ENCODE data around the gene SYT5. TPM values are rescaled to one million over a fixed set of nuclear protein-coding genes. Genes with fewer than 3 reads are reported as not detected.

The SYT5 gene
- polyA plus RNA-seq, 1 donor (not counting 4 experiments of a cell fraction or from before 2014, with no cell fraction given), result 0.33 TPM

GRCh38 chr19:55171440-55171839 lies 8.6 kb downstream of the SYT5 start:
- Histone ChIP-seq H3K4me3 (ENCODE audit: control insufficient read depth in 2 of 3, extremely low read depth in 1 of 3, insufficient read depth in 2 of 3, low read depth in 1 of 3, low read length in 3 of 3) (no peak overlapping the region), H3K36me3 (ENCODE audit: control insufficient read depth in 2 of 2, extremely low read depth in 1 of 2, insufficient read depth in 2 of 2, low read length in 2 of 2) (peaks cover 0 to 2% of the 10 kb centered on the region in 2 experiments), H3K9ac (ENCODE audit: control insufficient read depth, extremely low read depth, insufficient read depth, low read length) (no peak overlapping the region), H3K79me2 (ENCODE audit: control insufficient read depth, insufficient read depth, low read length) (no peaks in the 10 kb centered on the region), H3K9me3 (ENCODE audit: control insufficient read depth, low read depth, low read length) (no peaks in the 10 kb centered on the region), H3K4me2 (ENCODE audit: control insufficient read depth, extremely low read depth, insufficient read depth, low read depth, low read length) (no peak overlapping the region), H3K27me3 (ENCODE audit: control insufficient read depth, extremely low read depth, insufficient read depth, low read length) (no peaks in the 10 kb centered on the region), H2AFZ (ENCODE audit: control insufficient read depth, low read length) (no peak overlapping the region), H3K4me1 (ENCODE audit: control insufficient read depth, extremely low read depth, insufficient read depth, low read length) (peaks cover 10% of the 10 kb centered on the region), H4K20me1 (ENCODE audit: control insufficient read depth, extremely low read depth, insufficient read depth, low read length) (no peaks in the 10 kb centered on the region), H3K9me1 (ENCODE audit: control insufficient read depth, extremely low read depth, insufficient read depth, low read length) (no peaks in the 10 kb centered on the region), H3K27ac (ENCODE audit: control insufficient read depth, insufficient read depth, low read length) (no peak overlapping the region)
- FAIRE-seq (no peak), DNase-seq (ENCODE audit: low read depth, low spot score) (no peak)
- dilution Hi-C loops (cut with MboI; ENCODE audit: extremely low pct_ligation_motif_present, low sequenced_read_pairs), result no loop called here
- TF ChIP-seq EZH2 (IDR thresholded peaks at IDR 0.05; ENCODE audit: low read length), result no peak
- TF ChIP-seq, protein P1, sequence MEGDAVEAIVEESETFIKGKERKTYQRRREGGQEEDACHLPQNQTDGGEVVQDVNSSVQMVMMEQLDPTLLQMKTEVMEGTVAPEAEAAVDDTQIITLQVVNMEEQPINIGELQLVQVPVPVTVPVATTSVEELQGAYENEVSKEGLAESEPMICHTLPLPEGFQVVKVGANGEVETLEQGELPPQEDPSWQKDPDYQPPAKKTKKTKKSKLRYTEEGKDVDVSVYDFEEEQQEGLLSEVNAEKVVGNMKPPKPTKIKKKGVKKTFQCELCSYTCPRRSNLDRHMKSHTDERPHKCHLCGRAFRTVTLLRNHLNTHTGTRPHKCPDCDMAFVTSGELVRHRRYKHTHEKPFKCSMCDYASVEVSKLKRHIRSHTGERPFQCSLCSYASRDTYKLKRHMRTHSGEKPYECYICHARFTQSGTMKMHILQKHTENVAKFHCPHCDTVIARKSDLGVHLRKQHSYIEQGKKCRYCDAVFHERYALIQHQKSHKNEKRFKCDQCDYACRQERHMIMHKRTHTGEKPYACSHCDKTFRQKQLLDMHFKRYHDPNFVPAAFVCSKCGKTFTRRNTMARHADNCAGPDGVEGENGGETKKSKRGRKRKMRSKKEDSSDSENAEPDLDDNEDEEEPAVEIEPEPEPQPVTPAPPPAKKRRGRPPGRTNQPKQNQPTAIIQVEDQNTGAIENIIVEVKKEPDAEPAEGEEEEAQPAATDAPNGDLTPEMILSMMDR (optimal IDR thresholded peaks at IDR 0.05 in 1 of 3, IDR thresholded peaks at IDR 0.05 in 1 of 3, conservative IDR thresholded peaks at IDR 0.05 in 1 of 3; ENCODE audit: extremely low read depth in 1 of 3, insufficient read depth in 2 of 3, low read length in 3 of 3), result no peak

DNA sequence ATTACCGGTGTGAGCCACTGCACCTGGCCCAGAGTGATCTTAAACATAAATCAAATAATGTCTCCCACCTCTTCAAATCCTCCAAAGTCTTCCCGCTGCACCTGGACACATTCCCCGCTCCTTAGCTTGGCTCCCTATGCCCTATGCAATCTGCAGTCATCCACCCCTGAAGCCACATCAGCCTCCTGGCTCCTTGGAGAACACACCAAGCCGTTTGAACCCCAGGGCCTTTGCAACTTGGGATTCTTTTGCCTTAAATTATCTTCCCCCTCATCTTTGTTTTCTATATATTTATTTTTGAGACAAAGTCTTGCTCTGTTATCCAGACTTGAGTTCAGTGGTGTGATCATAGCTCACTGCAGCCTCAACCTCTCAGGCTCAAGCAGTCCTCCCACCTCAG lies 11.0 kb downstream of the SYT5 start:
- dilution Hi-C loops (cut with MboI; ENCODE audit: extremely low pct_ligation_motif_present, low sequenced_read_pairs), result no loop called here
- no peaks in the 10 kb centered on the region for H3K36me3 ChIP-seq (ENCODE audit: control insufficient read depth in 2 of 2, extremely low read depth in 1 of 2, insufficient read depth in 2 of 2, low read length in 2 of 2)
- H3K9ac ChIP-seq (ENCODE audit: control insufficient read depth, extremely low read depth, insufficient read depth, low read length), result no peak overlapping the region

More for the DNA sequence above, 11.0 kb downstream of the SYT5 start:
- H3K27ac ChIP-seq (ENCODE audit: control insufficient read depth, insufficient read depth, low read length), result no peak overlapping the region
- no peaks in the 10 kb centered on the region for H3K9me3 ChIP-seq (ENCODE audit: control insufficient read depth, low read depth, low read length)
- H3K4me1 ChIP-seq (ENCODE audit: control insufficient read depth, extremely low read depth, insufficient read depth, low read length), result peaks cover 10% of the 10 kb centered on the region
- no peaks in the 10 kb centered on the region for H3K9me1 ChIP-seq (ENCODE audit: control insufficient read depth, extremely low read depth, insufficient read depth, low read length)
- H2AFZ ChIP-seq (ENCODE audit: control insufficient read depth, low read length), result no peak overlapping the region
- no peaks in the 10 kb centered on the region for H4K20me1 ChIP-seq (ENCODE audit: control insufficient read depth, extremely low read depth, insufficient read depth, low read length)
- no peaks in the 10 kb centered on the region for H3K27me3 ChIP-seq (ENCODE audit: control insufficient read depth, extremely low read depth, insufficient read depth, low read length)
- no peak for FAIRE-seq
- no peak overlapping the region for H3K4me3 ChIP-seq (ENCODE audit: control insufficient read depth in 2 of 3, extremely low read depth in 1 of 3, insufficient read depth in 2 of 3, low read depth in 1 of 3, low read length in 3 of 3)
- no peak for DNase-seq (ENCODE audit: low read depth, low spot score)
- TF ChIP-seq, protein P1 (optimal IDR thresholded peaks at IDR 0.05 in 1 of 3, IDR thresholded peaks at IDR 0.05 in 1 of 3, conservative IDR thresholded peaks at IDR 0.05 in 1 of 3; ENCODE audit: extremely low read depth in 1 of 3, insufficient read depth in 2 of 3, low read length in 3 of 3), result no peak
- no peaks in the 10 kb centered on the region for H3K79me2 ChIP-seq (ENCODE audit: control insufficient read depth, insufficient read depth, low read length)
- H3K4me2 ChIP-seq (ENCODE audit: control insufficient read depth, extremely low read depth, insufficient read depth, low read depth, low read length), result no peak overlapping the region

Measured in keratinocyte (primary cell).